Dedifferentiated amniotic fluid mesenchymal stem cell (primary cell): ENCODE measurements around the gene AGA.

Source experiments
- DNase-seq: peaks from one replicate; pipeline ENCODE4 v3.0.0-alpha.2; 2016; ENCODE audit errors: extremely low spot score

AGA gene

DNA sequence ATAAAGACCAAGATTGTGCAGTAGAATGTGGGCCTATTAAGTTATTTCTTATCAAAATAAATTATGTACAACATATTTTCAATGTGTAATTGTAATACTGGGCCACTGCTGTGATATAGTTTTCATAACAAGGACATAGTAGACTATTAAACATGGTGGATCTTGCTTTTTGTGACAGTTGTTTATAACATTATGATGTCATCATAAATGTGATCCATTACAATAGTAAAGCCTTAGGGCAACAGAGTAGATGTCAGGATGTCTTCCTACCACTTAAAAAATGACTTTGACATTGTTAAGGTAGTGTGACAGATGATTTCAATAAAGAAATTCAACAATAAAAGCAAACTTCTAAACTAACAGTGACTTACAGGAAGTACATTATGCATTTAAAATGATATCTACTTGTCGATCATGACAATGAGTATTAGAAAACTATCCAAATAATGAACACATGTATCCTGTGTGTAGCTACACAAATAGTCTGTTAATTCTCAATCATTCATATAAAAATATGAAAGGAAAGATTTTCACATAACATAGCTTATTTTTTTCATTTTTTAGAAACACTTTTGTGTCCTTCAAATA, 5.3 kb upstream of the AGA start:
- DNase-seq = no peak

DNA sequence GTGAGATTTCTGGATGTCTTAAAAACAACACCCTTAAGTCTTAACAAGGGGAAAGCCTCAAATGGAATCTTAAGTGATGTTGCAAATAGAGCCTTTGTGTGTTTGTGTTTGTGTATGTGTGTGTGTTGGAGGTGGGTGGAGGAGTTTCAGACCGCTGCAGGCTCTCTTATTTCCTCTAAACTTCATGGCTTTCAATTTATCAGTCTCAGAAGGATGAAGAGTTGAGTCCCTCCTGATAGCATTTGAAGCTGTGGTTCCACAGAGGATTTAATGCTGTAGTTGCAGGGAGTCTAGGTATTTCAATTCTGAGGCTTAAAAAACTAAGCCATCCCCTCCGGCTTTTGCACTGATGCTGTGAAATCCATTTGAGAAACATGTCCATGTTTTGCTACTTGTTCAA, 4.3 kb upstream of the AGA start:
- no peak for DNase-seq

DNA sequence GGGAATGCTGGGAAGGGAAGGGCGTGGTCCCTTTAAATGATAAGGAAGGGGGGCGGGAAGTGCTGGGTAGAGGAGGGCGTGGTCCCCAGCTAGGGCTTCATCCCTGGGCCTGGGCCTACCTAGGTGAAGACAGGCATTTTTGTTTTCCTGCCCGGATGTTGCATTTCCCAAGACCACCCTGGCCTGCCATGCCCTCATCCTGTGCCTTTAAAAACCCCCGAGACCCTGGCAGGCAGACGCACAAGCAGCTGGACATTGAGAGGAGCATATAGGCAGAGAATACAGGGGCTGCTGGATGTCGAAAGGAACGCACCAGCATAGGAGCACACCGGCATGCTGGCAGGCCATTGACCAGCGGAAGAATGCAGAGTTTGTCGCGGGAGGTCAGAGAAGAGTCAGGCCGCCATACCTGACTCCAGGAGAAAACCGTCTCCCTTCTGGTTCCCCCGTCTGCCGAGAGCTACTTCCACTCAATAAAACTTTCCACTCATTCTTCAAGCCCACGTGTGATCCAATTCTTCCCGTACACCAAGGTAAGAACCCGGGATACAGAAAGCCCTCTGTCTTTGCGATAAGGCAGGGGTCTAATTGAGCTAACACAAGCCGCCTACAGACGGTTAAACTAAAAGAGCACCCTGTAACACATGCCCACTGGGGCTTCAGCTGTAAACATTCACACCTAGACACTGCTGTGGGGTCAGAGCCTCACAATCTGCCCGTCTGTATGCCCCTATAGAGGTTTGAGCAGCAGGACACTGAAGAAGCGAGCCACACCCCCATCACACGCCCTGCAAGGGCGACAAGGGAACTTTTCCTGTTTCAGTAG, 2.9 kb upstream of the AGA start:
- DNase-seq = no peak

DNA sequence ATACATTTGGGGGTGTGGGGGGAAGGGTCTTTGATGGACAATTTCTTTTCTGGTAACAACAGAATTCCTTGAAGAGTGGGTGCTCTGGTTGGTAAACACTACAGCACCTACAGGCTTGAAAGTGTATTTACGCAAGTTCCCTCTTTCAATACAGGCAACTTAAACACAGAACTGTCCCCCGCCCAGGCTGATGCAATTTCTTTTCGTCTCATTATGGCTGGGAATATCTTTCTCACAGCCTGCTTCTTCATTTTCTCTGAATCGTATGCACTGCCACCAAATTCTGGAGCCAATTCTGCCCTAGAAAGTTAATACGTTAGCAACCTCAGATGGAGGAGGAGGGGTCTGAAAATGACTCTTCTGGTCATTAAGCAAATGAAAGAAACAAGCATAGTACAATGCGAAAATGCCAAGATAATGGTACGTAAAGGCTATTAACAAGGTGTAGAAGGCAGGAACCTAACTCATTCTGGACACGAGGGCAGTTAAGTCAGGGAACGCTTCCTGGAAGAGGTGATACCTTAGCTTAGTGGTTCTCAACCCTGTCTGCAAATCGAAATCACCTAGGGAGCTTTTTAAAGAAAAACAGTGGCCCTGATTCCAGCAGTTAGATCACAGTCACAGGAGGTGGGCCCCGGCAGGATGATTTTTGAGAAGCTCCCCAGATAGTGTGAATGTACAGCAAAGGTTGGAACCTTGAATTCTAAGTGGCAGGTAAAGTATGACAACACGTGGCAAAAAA, 1.0 kb downstream of the AGA start:
- no peak for DNase-seq

GRCh38 chr4:177436456-177436855, 5.8 kb downstream of the AGA start:
- DNase-seq = no peak

- DNase-seq = no peak
Measured at GRCh38 chr4:177434667-177435066, 7.6 kb downstream of the AGA start.

DNA sequence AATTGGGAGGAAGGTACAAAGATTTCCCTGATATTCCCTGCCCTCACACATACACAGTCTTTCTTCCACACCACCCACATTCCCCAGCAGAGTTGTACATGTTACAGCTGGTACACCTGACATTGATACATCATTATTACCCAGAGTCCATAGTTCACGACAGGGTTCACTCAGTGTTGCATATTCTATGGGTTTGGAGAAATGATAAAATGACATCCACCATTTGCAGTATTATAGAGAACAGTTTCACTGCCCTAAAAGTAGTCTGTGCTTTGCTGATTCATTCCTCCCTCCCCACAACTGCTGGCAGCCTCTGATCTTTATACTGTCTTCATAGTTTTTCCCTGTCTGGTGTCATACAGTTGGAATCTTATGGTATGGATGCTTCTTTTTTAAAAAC, 15.0 kb downstream of the AGA start:
- no peak for DNase-seq

GRCh38 chr4:177419434-177419833, 22.8 kb downstream of the AGA start:
- no peak for DNase-seq

DNA sequence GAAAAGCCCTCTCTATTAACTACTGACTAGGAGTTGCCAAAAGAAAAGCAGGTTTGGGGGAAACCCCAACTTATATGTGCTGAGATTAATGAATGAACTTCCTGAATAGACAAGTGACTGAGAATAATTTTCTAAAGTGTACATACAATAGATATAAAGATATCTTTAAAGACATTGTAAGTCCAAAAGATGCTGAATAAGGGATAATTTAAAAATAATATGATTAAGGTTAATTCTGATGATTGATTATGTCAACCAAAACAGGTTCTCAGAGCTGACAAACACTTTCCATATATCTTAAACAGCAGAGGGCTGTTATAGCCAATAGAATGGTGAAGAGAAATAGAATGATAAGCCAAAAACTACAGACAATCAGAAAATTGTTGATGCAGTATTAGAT, 28.6 kb downstream of the AGA start:
- DNase-seq = no peak

- no peak for DNase-seq
Measured at GRCh38 chr4:177413076-177413475, 29.2 kb downstream of the AGA start.

DNA sequence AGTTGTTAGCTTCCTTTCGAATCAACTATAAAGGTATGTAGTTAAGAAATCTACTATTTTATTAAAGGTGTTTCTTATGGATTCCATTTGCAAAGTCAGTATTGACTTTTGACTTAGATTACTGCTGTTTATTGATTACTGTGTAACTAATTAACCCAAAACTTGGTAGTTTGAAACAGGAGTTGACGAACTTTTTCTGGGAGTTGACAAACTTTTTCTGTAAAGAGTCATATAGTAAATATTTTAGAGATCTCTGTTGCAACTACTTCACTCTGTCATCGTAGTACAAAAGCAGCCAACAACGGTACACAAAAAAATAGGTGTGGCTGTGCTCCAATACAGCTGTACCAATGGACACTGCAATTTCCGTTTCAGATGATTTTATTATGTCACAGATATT, 30.2 kb downstream of the AGA start:
- DNase-seq = no peak

GRCh38 chr4:177410566-177410965, 31.7 kb downstream of the AGA start:
- DNase-seq = no peak

DNA sequence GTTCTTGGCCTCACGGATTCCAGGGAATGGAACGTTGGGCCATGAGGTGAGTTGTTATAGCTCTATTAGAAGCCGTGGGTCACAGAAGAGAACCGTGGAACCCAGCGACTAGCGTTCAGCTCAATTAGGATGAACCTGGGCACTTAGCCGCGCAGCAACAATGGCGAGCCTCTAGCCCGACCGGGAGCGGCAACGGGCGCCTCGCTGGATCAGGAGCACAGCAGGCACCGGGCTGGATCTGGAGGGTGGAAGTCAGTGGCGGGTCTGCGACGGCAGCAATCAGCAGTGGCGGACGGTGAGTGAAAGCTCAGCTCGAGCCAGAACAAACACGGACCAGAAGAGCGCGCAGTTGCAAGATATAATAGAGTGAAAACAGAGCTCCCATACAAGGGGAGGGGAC, 34.2 kb downstream of the AGA start:
- no peak for DNase-seq

- DNase-seq = no peak
Measured at GRCh38 chr4:177405508-177405907, 36.7 kb downstream of the AGA start.

- DNase-seq = no peak
Measured at GRCh38 chr4:177404986-177405385, 37.3 kb downstream of the AGA start.

GRCh38 chr4:177404342-177404741, 37.9 kb downstream of the AGA start:
- no peak for DNase-seq

DNA sequence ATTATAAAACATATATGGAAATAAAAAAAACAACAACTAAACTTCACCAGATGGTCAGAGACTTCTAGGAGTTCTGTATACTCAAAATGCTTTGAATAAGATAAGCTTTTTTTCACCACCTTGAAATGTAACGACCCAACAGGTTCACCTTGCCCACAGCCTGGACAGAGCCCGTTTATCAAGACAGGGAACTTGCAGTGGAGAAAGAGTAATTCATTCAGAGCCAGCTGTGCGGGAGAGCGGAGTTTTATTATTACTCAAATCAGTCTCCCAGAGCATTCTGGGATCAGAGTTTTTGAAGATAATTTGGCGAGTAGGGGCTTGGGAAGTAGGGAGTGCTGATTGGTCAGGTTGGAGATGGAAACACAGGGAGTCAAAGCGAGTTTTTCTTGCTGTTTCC, 38.5 kb downstream of the AGA start:
- no peak for DNase-seq

- DNase-seq = no peak
Measured at GRCh38 chr4:177401658-177402273, 40.5 kb downstream of the AGA start.

- no peak for DNase-seq
Measured at GRCh38 chr4:177400030-177400429, 42.2 kb downstream of the AGA start.

DNA sequence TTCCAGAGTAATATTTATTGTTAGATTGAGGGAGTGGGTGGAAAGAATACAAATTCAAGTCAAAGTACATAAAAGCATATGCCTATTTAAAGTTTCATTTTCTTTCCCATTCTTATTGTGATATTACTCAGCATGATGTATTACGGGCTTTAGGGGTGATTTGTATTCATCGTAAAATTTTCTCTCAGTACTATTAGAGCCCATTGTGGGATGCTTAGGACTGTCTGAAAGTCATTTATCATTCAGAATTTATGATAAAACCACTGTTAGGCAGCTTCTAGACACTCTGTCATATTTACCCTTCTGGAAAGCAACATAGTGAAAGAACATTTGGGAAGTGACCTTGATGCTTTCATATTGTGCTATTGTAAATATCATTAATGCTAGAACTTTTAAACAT, 45.9 kb downstream of the AGA start:
- no peak for DNase-seq

- DNase-seq = no peak
Measured at GRCh38 chr4:177393236-177393635, 49.0 kb downstream of the AGA start.

GRCh38 chr4:177391953-177392352, 50.3 kb downstream of the AGA start:
- DNase-seq = no peak

GRCh38 chr4:177391287-177391686, 51.0 kb downstream of the AGA start:
- DNase-seq = no peak
